Fibroblast of lung (primary cell): ENCODE measurements around the gene TGIF2. TPM values are rescaled to one million over a fixed set of nuclear protein-coding genes. Genes with fewer than 3 reads are reported as not detected.

ENCODE experiments used
- DNase-seq, 2 donors: peaks; one replicate each; pipeline versions ENCODE4 v3.0.0 to v3.0.0-alpha.2; 2010; ENCODE audit warnings: low read depth in 2 of 2
- H2AFZ ChIP-seq: 2 replicates; pipeline ENCODE4 v1.5.1; 2012; ENCODE audit warnings: low read length, control low read depth, inconsistent platforms
- H3K27ac ChIP-seq: 2 replicates; pipeline ENCODE4 v1.5.1; 2011; ENCODE audit warnings: low read length, control low read depth; ENCODE audit not compliant: insufficient read depth
- H3K27me3 ChIP-seq: 2 replicates; pipeline ENCODE4 v1.5.1; 2011; ENCODE audit warnings: mild to moderate bottlenecking, low read length; ENCODE audit not compliant: control insufficient read depth, insufficient read depth
- H3K36me3 ChIP-seq: 2 replicates; pipeline ENCODE4 v1.5.1; 2011; ENCODE audit warnings: low read length; ENCODE audit not compliant: control insufficient read depth, insufficient read depth
- H3K4me1 ChIP-seq: 2 replicates; pipeline ENCODE4 v1.5.1; 2011; ENCODE audit warnings: low read length; ENCODE audit not compliant: control insufficient read depth, insufficient read depth; ENCODE audit errors: extremely low read depth
- H3K4me2 ChIP-seq: 2 replicates; pipeline ENCODE4 v1.5.1; 2011; ENCODE audit warnings: low read length, control low read depth; ENCODE audit not compliant: insufficient read depth; ENCODE audit errors: extremely low read depth
- H3K4me3 ChIP-seq, 4 experiments: fragments of 200-600 bp in 1 of 4; sonication (generic) in 1 of 4; replicated peaks in 1 of 4; 2 replicates each; pipeline ENCODE4 v1.5.1; 2011 to 2016; ENCODE audit warnings: low read length in 4 of 4, low read depth in 3 of 4, mild to moderate bottlenecking in 3 of 4, control low read depth in 2 of 4, inconsistent platforms in 1 of 4, mixed read lengths in 1 of 4; ENCODE audit not compliant: insufficient read depth in 1 of 4; ENCODE audit errors: control extremely low read depth in 1 of 4
- H3K79me2 ChIP-seq: 2 replicates; pipeline ENCODE4 v1.5.1; 2012; ENCODE audit warnings: mild to moderate bottlenecking, low read length, inconsistent platforms; ENCODE audit not compliant: control insufficient read depth, insufficient read depth
- H3K9ac ChIP-seq: 2 replicates; pipeline ENCODE4 v1.5.1; 2011; ENCODE audit warnings: mild to moderate bottlenecking, low read length, control low read depth; ENCODE audit not compliant: insufficient read depth
- H3K9me3 ChIP-seq: 2 replicates; pipeline ENCODE4 v1.5.1; 2012; ENCODE audit warnings: low read depth, low read length; ENCODE audit not compliant: control insufficient read depth, insufficient read depth
- H4K20me1 ChIP-seq: 2 replicates; pipeline ENCODE4 v1.5.1; 2011; ENCODE audit warnings: low read length; ENCODE audit not compliant: control insufficient read depth, insufficient read depth; ENCODE audit errors: extremely low read depth
- EZH2 ChIP-seq: IDR thresholded peaks from 2 replicates; pipeline ENCODE4 v1.5.1; 2012; ENCODE audit warnings: low read length, control low read depth, mild to moderate bottlenecking; ENCODE audit errors: missing control alignments
- polyA plus RNA-seq, 2 donors: library from polyadenylated mRNA; depleted of rRNA in 1 of 2; stranded (reverse) in 1 of 2; unstranded in 1 of 2; fragments of >200 nt; gene quantifications; 2 replicates each; pipeline ENCODE4 v1.2.1, GENCODE V29; 2011 to 2012; ENCODE audit warnings: missing spikeins in 1 of 2
- total RNA-seq: library from RNA; depleted of rRNA; stranded (reverse); fragments of >200 nt; gene quantifications from 2 replicates; pipeline ENCODE4 v1.2.1, GENCODE V29; 2014
- TF ChIP-seq, protein P1 (sequence below), 2 donors: IDR thresholded peaks in 1 of 2; conservative IDR thresholded peaks in 1 of 2; 1 replicate in 1 of 2; 2 replicates in 1 of 2; pipeline ENCODE4 v1.5.1; 2011 to 2012; ENCODE audit warnings: low read length in 2 of 2, control low read depth in 1 of 2, inconsistent platforms in 1 of 2, low read depth in 1 of 2, mild to moderate bottlenecking in 1 of 2

The TGIF2 gene
- total and polyA plus RNA-seq, 2 donors (not counting 1 experiment from before 2014, with no cell fraction given): 3.8 to 9.9 TPM

DNA sequence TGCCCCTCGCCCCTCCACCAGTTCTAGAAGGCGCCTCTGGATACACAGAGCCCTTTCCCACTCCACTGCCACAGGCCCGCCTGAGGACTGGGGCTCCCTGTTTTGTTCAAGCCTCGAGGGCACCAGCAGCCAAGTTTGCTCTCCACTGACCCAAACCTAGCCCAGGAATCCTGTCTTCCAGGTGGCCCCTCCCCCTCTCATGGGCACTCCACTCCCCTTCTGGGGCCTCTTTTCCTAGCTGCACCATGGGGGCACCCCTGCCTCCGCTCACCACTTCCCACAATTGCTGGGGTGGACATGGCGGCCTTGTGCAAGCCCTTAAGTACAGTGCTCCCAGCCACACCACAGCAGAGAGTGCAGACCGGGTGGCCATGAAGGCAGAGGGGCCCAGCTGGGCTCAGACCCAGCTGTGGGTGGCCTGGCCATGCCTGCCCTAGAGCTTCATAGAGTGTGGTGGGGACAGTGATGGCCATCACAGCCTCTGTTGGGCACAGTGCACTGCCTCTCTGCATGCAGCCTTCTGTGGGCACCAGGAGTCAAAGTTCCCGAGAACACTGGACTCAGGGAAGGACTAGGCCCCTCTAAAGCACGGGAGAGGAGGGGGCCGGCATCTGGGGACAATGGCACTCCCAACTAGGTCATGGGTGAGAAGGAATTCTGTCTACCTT lies 30.7 kb upstream of the TGIF2 start:
- Histone ChIP-seq H2AFZ (no peak overlapping the region), H3K4me3 (peak overlapping the region; percentile 74 to 98 (median 85)), H3K4me2 (peak overlapping the region; percentile 85), H3K27ac (peak overlapping the region; percentile 75), H4K20me1 (no peaks in the 10 kb centered on the region), H3K9ac (peak overlapping the region; percentile 47), H3K79me2 (peaks cover 38% of the 10 kb centered on the region), H3K9me3 (no peaks in the 10 kb centered on the region), H3K27me3 (no peaks in the 10 kb centered on the region), H3K4me1 (peaks cover 25% of the 10 kb centered on the region), H3K36me3 (peaks cover 12% of the 10 kb centered on the region)
- TF ChIP-seq, protein P1, sequence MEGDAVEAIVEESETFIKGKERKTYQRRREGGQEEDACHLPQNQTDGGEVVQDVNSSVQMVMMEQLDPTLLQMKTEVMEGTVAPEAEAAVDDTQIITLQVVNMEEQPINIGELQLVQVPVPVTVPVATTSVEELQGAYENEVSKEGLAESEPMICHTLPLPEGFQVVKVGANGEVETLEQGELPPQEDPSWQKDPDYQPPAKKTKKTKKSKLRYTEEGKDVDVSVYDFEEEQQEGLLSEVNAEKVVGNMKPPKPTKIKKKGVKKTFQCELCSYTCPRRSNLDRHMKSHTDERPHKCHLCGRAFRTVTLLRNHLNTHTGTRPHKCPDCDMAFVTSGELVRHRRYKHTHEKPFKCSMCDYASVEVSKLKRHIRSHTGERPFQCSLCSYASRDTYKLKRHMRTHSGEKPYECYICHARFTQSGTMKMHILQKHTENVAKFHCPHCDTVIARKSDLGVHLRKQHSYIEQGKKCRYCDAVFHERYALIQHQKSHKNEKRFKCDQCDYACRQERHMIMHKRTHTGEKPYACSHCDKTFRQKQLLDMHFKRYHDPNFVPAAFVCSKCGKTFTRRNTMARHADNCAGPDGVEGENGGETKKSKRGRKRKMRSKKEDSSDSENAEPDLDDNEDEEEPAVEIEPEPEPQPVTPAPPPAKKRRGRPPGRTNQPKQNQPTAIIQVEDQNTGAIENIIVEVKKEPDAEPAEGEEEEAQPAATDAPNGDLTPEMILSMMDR (conservative IDR thresholded peaks at IDR 0.05 in 1 of 2, IDR thresholded peaks at IDR 0.05 in 1 of 2; ENCODE audit: low read depth in 1 of 2, low read length in 2 of 2): no peak
- TF ChIP-seq EZH2: no peak
- DNase-seq: no peak

DNA sequence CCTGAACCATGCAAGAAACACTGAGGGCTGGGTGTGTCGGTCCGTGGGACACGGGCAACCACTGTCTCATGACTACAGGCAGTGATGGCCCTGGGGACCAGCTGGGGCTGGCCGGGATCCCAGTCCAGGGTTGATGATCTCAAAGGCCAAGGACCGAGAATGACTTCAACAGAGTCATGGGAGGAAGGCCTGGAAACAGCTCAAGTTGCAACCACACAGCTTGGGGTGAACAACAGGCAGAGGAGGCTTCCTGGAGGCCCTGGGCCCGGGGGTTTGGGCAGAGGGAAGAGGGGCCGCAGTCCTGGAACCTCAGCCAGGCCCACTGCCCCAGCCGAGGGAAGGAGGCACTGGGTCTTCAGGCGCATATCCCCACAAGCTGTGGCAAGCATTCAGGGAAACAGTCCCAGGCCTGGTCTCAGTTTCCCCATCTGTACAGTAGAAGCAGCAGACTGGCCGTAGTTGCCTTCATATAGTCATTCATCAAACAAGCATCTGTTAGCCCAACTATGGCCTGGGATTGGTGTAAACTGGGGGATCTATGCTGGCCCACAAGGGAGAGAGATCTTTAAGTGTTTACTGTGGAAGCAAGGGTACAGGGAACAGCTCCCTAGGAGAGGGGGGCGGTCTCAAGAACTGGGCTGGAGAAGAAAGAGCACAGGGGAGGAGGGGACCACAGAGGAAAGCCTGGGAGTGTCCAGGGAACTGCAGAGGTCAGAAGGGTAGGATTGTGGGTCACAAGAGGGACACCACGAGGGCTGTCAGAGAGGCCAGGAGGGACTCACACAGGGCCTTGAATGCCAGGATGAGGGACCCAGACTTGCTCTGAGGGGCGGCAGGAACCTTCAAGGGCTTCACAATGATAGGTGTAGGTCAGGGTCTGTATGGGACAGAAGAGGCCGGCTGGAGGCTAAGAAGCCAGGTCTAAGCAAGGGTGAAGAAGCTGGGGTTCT lies 29.9 kb upstream of the TGIF2 start:
- H3K27ac ChIP-seq: peak overlapping the region; percentile 75
- H3K4me3 ChIP-seq: peak overlapping the region in 3 of 4 experiments; percentile 81 to 98 (median 89)
- H2AFZ ChIP-seq: no peak overlapping the region
- H3K36me3 ChIP-seq: peaks cover 18% of the 10 kb centered on the region
- DNase-seq: peak; percentile 74 to 83
- no peaks in the 10 kb centered on the region for H3K9me3 ChIP-seq
- peak overlapping the region; percentile 46 for H3K9ac ChIP-seq
- H4K20me1 ChIP-seq: no peaks in the 10 kb centered on the region
- no peak for TF ChIP-seq EZH2
- TF ChIP-seq, protein P1 (conservative IDR thresholded peaks at IDR 0.05 in 1 of 2, IDR thresholded peaks at IDR 0.05 in 1 of 2; ENCODE audit: low read depth in 1 of 2, low read length in 2 of 2): no peak
- H3K4me1 ChIP-seq: peaks cover 22% of the 10 kb centered on the region
- peaks cover 38% of the 10 kb centered on the region for H3K79me2 ChIP-seq
- peak overlapping the region; percentile 85 for H3K4me2 ChIP-seq
- no peaks in the 10 kb centered on the region for H3K27me3 ChIP-seq
